Activated naive CD8-positive, alpha-beta T cell treated with anti-CD3 and anti-CD28 coated beads for 36 hours (primary cell): Measurements from ENCODE around the gene SFXN5. TPM values are rescaled to one million over a fixed set of nuclear protein-coding genes. Genes with fewer than 3 reads are reported as not detected.

ENCODE experiments used
- DNase-seq: peaks from one replicate; pipeline ENCODE4 v3.0.0; 2021
- H3K27ac Mint-ChIP-seq: one replicate; pipeline ENCODE4 v1.8.0; 2022; ENCODE audit warnings: mild to moderate bottlenecking, moderate library complexity, mixed read lengths
- H3K27me3 Mint-ChIP-seq: one replicate; pipeline ENCODE4 v1.8.0; 2022; ENCODE audit warnings: mild to moderate bottlenecking, mixed read lengths
- H3K36me3 Mint-ChIP-seq: one replicate; pipeline ENCODE4 v1.8.0; 2021; ENCODE audit warnings: mild to moderate bottlenecking, mixed read lengths
- H3K4me1 Mint-ChIP-seq: one replicate; pipeline ENCODE4 v1.8.0; 2021; ENCODE audit warnings: mixed read lengths
- H3K4me3 Mint-ChIP-seq: one replicate; pipeline ENCODE4 v1.8.0; 2022; ENCODE audit warnings: mild to moderate bottlenecking, moderate library complexity, mixed read lengths
- H3K9me3 Mint-ChIP-seq: one replicate; pipeline ENCODE4 v1.8.0; 2022; ENCODE audit warnings: mixed read lengths
- total RNA-seq, 2 experiments: library from RNA; stranded (reverse); gene quantifications; one replicate each; pipeline ENCODE4 v1.2.3, GENCODE V29; 2021

Gene SFXN5
- total RNA-seq, 2 experiments from 2014 or later = 8.3 to 10.8 TPM

- no peak overlapping the region for H3K4me3 Mint-ChIP-seq
- no peaks in the 10 kb centered on the region for H3K27me3 Mint-ChIP-seq
Measured at GRCh38 chr2:72980535-72981217, 90.8 kb downstream of the SFXN5 start.

GRCh38 chr2:72979896-72980295, 91.6 kb downstream of the SFXN5 start:
- no peaks in the 10 kb centered on the region for H3K4me1 Mint-ChIP-seq
- no peaks in the 10 kb centered on the region for H3K36me3 Mint-ChIP-seq
- H3K27me3 Mint-ChIP-seq = no peaks in the 10 kb centered on the region
- H3K9me3 Mint-ChIP-seq = no peaks in the 10 kb centered on the region
- no peak overlapping the region for H3K27ac Mint-ChIP-seq
- no peak overlapping the region for H3K4me3 Mint-ChIP-seq
- DNase-seq = no peak

More at GRCh38 chr2:72980535-72981217, 90.8 kb downstream of the SFXN5 start:
- Mint-ChIP-seq H3K27ac (no peak overlapping the region), H3K4me1 (no peaks in the 10 kb centered on the region), H3K36me3 (no peaks in the 10 kb centered on the region), H3K9me3 (no peaks in the 10 kb centered on the region)
- no peak for DNase-seq

DNA sequence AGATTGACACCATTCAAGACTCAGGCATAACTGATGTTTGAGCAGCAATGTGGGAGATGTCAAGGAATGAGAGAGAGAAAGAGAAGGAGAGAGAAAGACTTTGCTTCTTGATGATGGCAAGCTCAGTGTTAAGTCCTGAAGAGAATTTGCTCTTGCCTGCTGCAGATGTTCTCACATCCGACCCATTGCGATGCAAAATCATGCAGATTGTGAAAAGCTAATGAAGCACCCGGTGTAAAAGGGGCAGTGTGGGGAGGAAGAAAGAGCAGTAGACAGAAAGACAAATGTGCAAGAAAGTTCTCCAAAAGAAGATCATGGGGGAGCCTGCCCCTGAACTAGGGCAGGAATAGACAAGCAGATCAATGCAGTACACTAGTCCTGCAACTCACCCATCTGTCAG, 96.5 kb downstream of the SFXN5 start:
- H3K9me3 Mint-ChIP-seq = no peaks in the 10 kb centered on the region
- no peak overlapping the region for H3K4me3 Mint-ChIP-seq
- H3K36me3 Mint-ChIP-seq = no peaks in the 10 kb centered on the region
- H3K27me3 Mint-ChIP-seq = no peaks in the 10 kb centered on the region
- H3K27ac Mint-ChIP-seq = no peak overlapping the region
- no peaks in the 10 kb centered on the region for H3K4me1 Mint-ChIP-seq
- DNase-seq = no peak

DNA sequence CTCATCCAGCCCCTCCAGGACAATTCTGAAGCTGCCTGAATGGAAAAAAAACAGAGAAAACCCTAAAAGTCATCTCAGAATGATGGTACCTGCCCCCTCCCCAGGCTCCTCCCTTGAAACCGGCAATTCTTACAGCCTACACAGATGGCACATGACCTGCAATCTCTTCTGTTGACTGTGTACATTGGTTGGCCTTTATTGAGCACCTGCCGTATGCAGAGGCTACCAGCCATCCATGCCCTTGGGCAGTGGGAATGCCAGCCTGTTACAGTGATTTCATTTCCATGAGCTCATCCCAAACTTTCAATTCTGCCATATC, 97.1 kb downstream of the SFXN5 start:
- Mint-ChIP-seq H3K4me3 (no peak overlapping the region), H3K4me1 (no peaks in the 10 kb centered on the region), H3K27ac (no peak overlapping the region), H3K36me3 (no peaks in the 10 kb centered on the region), H3K27me3 (no peaks in the 10 kb centered on the region), H3K9me3 (no peaks in the 10 kb centered on the region)
- DNase-seq = no peak

- H3K27ac Mint-ChIP-seq = no peak overlapping the region
Measured at GRCh38 chr2:72973566-72974435, 97.7 kb downstream of the SFXN5 start.

GRCh38 chr2:72973137-72973535, 98.4 kb downstream of the SFXN5 start:
- no peak for DNase-seq
- no peak overlapping the region for H3K27ac Mint-ChIP-seq
- H3K27me3 Mint-ChIP-seq = no peaks in the 10 kb centered on the region
- no peaks in the 10 kb centered on the region for H3K9me3 Mint-ChIP-seq
- no peak overlapping the region for H3K4me3 Mint-ChIP-seq
- H3K4me1 Mint-ChIP-seq = no peaks in the 10 kb centered on the region
- H3K36me3 Mint-ChIP-seq = no peaks in the 10 kb centered on the region

More at GRCh38 chr2:72973566-72974435, 97.7 kb downstream of the SFXN5 start:
- Mint-ChIP-seq H3K4me1 (no peaks in the 10 kb centered on the region), H3K27me3 (no peaks in the 10 kb centered on the region), H3K9me3 (no peaks in the 10 kb centered on the region), H3K4me3 (no peak overlapping the region), H3K36me3 (no peaks in the 10 kb centered on the region)
- peak; percentile 40 for DNase-seq

- Mint-ChIP-seq H3K4me1 (no peaks in the 10 kb centered on the region), H3K4me3 (no peak overlapping the region), H3K36me3 (no peaks in the 10 kb centered on the region), H3K9me3 (no peaks in the 10 kb centered on the region), H3K27ac (no peak overlapping the region), H3K27me3 (no peaks in the 10 kb centered on the region)
- no peak for DNase-seq
Measured at GRCh38 chr2:72972352-72973136, 99.0 kb downstream of the SFXN5 start.

DNA sequence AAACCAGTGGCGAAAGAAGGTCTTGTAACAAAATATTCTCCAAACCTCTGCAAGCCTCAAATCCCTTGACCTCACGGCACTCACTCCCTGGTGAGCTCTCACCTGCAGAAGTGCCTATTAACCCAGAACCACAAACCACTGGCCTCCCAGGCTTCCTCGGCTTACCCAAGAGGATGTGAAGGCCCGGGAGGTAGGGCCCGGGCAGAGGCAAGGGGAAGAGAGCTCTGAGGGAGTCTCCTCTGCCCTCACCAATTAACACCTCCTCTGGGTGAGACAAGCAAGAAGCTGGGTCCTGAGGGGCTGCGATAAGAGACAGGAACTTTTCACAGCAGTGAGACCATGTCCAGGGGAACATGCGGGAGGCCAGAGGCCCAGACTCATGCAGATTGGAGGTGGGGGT, 100.5 kb downstream of the SFXN5 start:
- no peak for DNase-seq
- Mint-ChIP-seq H3K4me1 (no peaks in the 10 kb centered on the region), H3K27me3 (no peaks in the 10 kb centered on the region), H3K4me3 (no peak overlapping the region), H3K9me3 (no peaks in the 10 kb centered on the region), H3K27ac (no peak overlapping the region), H3K36me3 (no peaks in the 10 kb centered on the region)

GRCh38 chr2:72969706-72970105, 101.8 kb downstream of the SFXN5 start:
- DNase-seq = no peak
- H3K27ac Mint-ChIP-seq = no peak overlapping the region
- H3K4me3 Mint-ChIP-seq = no peak overlapping the region
- H3K27me3 Mint-ChIP-seq = no peaks in the 10 kb centered on the region
- no peaks in the 10 kb centered on the region for H3K9me3 Mint-ChIP-seq
- H3K4me1 Mint-ChIP-seq = no peaks in the 10 kb centered on the region
- no peaks in the 10 kb centered on the region for H3K36me3 Mint-ChIP-seq

GRCh38 chr2:72968286-72968685, 103.2 kb downstream of the SFXN5 start:
- Mint-ChIP-seq H3K9me3 (no peaks in the 10 kb centered on the region), H3K27ac (no peak overlapping the region), H3K4me3 (no peak overlapping the region), H3K4me1 (no peaks in the 10 kb centered on the region), H3K27me3 (no peaks in the 10 kb centered on the region), H3K36me3 (no peaks in the 10 kb centered on the region)
- no peak for DNase-seq

GRCh38 chr2:72965770-72966450, 105.6 kb downstream of the SFXN5 start:
- Mint-ChIP-seq H3K27ac (no peak overlapping the region), H3K4me1 (no peaks in the 10 kb centered on the region), H3K27me3 (no peaks in the 10 kb centered on the region), H3K36me3 (no peaks in the 10 kb centered on the region), H3K4me3 (no peak overlapping the region), H3K9me3 (no peaks in the 10 kb centered on the region)
- DNase-seq = no peak

DNA sequence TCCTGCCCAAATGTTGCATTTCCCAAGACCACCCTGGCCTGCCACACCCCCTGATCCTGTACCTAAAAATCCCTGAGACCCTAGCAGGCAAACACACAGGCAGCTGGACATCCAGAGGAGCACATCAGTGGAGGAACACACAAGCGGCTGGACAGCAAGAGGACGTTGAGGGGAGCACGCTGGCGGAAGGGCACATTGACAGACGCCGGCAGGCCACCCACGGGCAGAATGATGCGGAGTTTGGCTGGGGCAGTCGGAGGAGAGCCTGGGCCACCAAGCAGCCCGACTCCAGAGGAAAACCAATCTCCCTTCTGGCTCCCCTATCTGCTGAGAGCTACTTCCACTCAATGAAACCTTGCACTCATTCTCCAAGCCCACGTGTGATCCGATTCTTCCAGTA, 106.5 kb downstream of the SFXN5 start:
- Mint-ChIP-seq H3K4me1 (no peaks in the 10 kb centered on the region), H3K27me3 (no peaks in the 10 kb centered on the region), H3K36me3 (no peaks in the 10 kb centered on the region), H3K9me3 (no peaks in the 10 kb centered on the region), H3K27ac (no peak overlapping the region), H3K4me3 (no peak overlapping the region)
- no peak for DNase-seq

- H3K4me3 Mint-ChIP-seq = no peak overlapping the region
- no peaks in the 10 kb centered on the region for H3K9me3 Mint-ChIP-seq
- no peak for DNase-seq
- H3K27me3 Mint-ChIP-seq = no peaks in the 10 kb centered on the region
- H3K36me3 Mint-ChIP-seq = no peaks in the 10 kb centered on the region
- H3K27ac Mint-ChIP-seq = no peak overlapping the region
- H3K4me1 Mint-ChIP-seq = no peaks in the 10 kb centered on the region
Measured at GRCh38 chr2:72964146-72964525, 107.4 kb downstream of the SFXN5 start.

GRCh38 chr2:72963423-72964145, 107.9 kb downstream of the SFXN5 start:
- Mint-ChIP-seq H3K9me3 (no peaks in the 10 kb centered on the region), H3K36me3 (no peaks in the 10 kb centered on the region), H3K27me3 (no peaks in the 10 kb centered on the region), H3K4me1 (no peaks in the 10 kb centered on the region), H3K27ac (no peak overlapping the region), H3K4me3 (no peak overlapping the region)
- no peak for DNase-seq
